ENCODE data around the gene FOXJ3. TPM values are rescaled to one million over a fixed set of nuclear protein-coding genes. Genes with fewer than 3 reads are reported as not detected.

Gene FOXJ3
- total RNA-seq, 1 donor from 2014 or later: 17.2 TPM

DNA sequence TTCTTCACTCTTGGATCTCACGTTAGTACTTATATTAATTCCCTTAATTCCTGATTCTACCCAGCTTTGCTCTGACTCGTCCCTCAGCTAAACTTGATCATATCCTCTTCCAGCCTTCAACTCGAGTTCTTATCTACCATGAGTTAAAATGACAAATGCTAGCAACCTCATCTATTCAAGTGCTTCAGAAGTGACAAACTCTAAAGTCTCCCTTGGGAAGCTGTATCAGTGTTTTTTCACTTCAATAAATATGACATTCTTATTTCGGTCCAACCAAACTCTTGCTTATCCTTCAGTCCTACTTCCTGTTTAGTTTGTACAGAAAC, 75.3 kb downstream of the FOXJ3 start:
- DNase-seq (ENCODE audit: low read depth): no peak
- H3K4me3 ChIP-seq (ENCODE audit: low read depth, low read length): no peak overlapping the region

GRCh38 chr1:42259059-42259738, 75.8 kb downstream of the FOXJ3 start:
- no peak for DNase-seq (ENCODE audit: low read depth)
- H3K4me3 ChIP-seq (ENCODE audit: low read depth, low read length): no peak overlapping the region
- TF ChIP-seq, protein P1, sequence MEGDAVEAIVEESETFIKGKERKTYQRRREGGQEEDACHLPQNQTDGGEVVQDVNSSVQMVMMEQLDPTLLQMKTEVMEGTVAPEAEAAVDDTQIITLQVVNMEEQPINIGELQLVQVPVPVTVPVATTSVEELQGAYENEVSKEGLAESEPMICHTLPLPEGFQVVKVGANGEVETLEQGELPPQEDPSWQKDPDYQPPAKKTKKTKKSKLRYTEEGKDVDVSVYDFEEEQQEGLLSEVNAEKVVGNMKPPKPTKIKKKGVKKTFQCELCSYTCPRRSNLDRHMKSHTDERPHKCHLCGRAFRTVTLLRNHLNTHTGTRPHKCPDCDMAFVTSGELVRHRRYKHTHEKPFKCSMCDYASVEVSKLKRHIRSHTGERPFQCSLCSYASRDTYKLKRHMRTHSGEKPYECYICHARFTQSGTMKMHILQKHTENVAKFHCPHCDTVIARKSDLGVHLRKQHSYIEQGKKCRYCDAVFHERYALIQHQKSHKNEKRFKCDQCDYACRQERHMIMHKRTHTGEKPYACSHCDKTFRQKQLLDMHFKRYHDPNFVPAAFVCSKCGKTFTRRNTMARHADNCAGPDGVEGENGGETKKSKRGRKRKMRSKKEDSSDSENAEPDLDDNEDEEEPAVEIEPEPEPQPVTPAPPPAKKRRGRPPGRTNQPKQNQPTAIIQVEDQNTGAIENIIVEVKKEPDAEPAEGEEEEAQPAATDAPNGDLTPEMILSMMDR (conservative IDR thresholded peaks at IDR 0.05; ENCODE audit: low read depth, low read length): no peak

More for the DNA sequence above, 75.3 kb downstream of the FOXJ3 start:
- TF ChIP-seq, protein P1 (conservative IDR thresholded peaks at IDR 0.05; ENCODE audit: low read depth, low read length): no peak

DNA sequence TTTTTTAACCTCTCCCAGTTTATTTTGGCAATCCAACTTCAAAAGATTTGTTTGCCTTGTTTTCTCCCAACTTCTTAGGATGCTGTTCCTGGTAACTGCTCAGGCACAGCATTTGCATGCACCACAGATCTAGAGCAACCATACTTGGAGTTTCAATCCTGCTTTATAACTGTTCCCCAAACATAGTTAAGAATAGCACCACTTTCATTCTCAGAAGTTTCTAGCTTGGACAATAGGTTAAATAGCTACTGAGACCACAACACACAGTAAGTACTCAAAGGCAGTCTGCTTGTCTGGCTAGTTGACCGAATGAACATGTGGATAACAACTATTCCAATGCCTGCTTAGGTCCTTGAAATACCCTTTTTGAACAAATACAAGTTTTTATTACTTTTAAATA, 76.8 kb downstream of the FOXJ3 start:
- no peak for DNase-seq (ENCODE audit: low read depth)
- TF ChIP-seq, protein P1 (conservative IDR thresholded peaks at IDR 0.05; ENCODE audit: low read depth, low read length): no peak
- no peak overlapping the region for H3K4me3 ChIP-seq (ENCODE audit: low read depth, low read length)

DNA sequence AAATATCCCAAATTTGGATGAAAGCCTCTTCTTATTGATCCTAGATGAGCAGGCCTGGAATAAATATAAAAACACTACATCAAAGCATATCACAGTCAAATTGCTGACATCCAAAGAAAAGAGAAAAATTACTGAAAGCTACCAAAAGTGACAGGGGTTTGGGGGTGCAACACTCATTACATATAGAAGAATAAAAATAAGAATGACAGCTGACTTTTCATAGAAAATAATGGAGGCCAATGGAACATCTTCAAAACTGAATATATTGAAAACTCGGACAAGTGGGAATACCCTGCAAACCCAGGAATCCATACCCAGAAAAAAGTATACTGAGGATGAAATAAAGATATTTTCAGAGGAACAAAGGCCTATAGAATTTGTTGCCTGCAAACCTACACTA, 84.0 kb downstream of the FOXJ3 start:
- no peak for DNase-seq (ENCODE audit: low read depth)
- no peak overlapping the region for H3K4me3 ChIP-seq (ENCODE audit: low read depth, low read length)
- TF ChIP-seq, protein P1 (conservative IDR thresholded peaks at IDR 0.05; ENCODE audit: low read depth, low read length): no peak

- no peak for DNase-seq (ENCODE audit: low read depth)
- TF ChIP-seq, protein P1 (conservative IDR thresholded peaks at IDR 0.05; ENCODE audit: low read depth, low read length): no peak
- no peak overlapping the region for H3K4me3 ChIP-seq (ENCODE audit: low read depth, low read length)
These were observed 84.9 kb downstream of the FOXJ3 start for GRCh38 chr1:42250164-42250563.

GRCh38 chr1:42240966-42241755, 93.9 kb downstream of the FOXJ3 start:
- DNase-seq (ENCODE audit: low read depth): no peak

More at GRCh38 chr1:42240966-42241755, 93.9 kb downstream of the FOXJ3 start:
- TF ChIP-seq, protein P1 (conservative IDR thresholded peaks at IDR 0.05; ENCODE audit: low read depth, low read length): no peak
- H3K4me3 ChIP-seq (ENCODE audit: low read depth, low read length): no peak overlapping the region
